HEK293 (cell line): Measurements from ENCODE around the gene DHRS7B.

Source experiments
- CTCF ChIA-PET: fragments of 350-600 bp; formaldehyde crosslinking; extraction: SDS; loops from one replicate; lab custom pipeline; 2021; ENCODE audit warnings: antibody characterized with exemption; lab: Yijun Ruan, JAX
- POLR2A ChIA-PET: fragments of 300-600 bp; formaldehyde crosslinking; extraction: SDS; loops from one replicate; lab custom pipeline; 2020; ENCODE audit warnings: antibody characterized with exemption, inconsistent platforms; lab: Yijun Ruan, JAX
- H3K27ac ChIP-seq: fragments of 200-500 bp; sonication (Bioruptor generic); 2 replicates; pipeline ENCODE4 v1.5.1; 2014; ENCODE audit warnings: low read depth, low read length, control low read depth, inconsistent platforms; ENCODE audit errors: extremely low read depth
- H3K36me3 ChIP-seq, 2 experiments: fragments of 200-500 bp in 1 of 2; sonication (Bioruptor generic) in 1 of 2; 1 replicate in 1 of 2; 2 replicates in 1 of 2; pipeline ENCODE4 v1.5.1; 2014 to 2017; ENCODE audit warnings: inconsistent platforms in 2 of 2, low read length in 2 of 2; ENCODE audit not compliant: control insufficient read depth in 2 of 2, insufficient read depth in 1 of 2
- H3K4me1 ChIP-seq: fragments of 200-500 bp; sonication (Bioruptor generic); 2 replicates; pipeline ENCODE4 v1.5.1; 2014; ENCODE audit warnings: mild to moderate bottlenecking, low read length, inconsistent platforms; ENCODE audit not compliant: control insufficient read depth, insufficient read depth
- H3K4me3 ChIP-seq: 2 replicates; pipeline ENCODE4 v1.5.1; 2011; ENCODE audit warnings: low read depth, mild to moderate bottlenecking, control low read depth, low read length, moderate library complexity
- H3K9me3 ChIP-seq: fragments of 200-500 bp; sonication (Bioruptor generic); 2 replicates; pipeline ENCODE4 v1.5.1; 2014; ENCODE audit warnings: low read depth, low read length, inconsistent platforms; ENCODE audit not compliant: control insufficient read depth, insufficient read depth
- FEZF1 ChIP-seq: fragments of 450-650 bp; formaldehyde crosslinking; IDR thresholded peaks from 2 replicates; pipeline ENCODE4 v1.5.1; 2016; ENCODE audit warnings: missing biosample characterization, missing genetic modification characterization
- OVOL3 ChIP-seq: fragments of 450-650 bp; formaldehyde crosslinking; IDR thresholded peaks from 2 replicates; pipeline ENCODE4 v1.5.1; 2016; ENCODE audit warnings: missing biosample characterization, missing genetic modification characterization
- SALL2 ChIP-seq: fragments of 450-650 bp; formaldehyde crosslinking; IDR thresholded peaks from 2 replicates; pipeline ENCODE4 v1.5.0; 2017; ENCODE audit warnings: missing biosample characterization, mild to moderate bottlenecking, missing genetic modification characterization, borderline replicate concordance
- SETDB1 ChIP-seq: IDR thresholded peaks from one replicate; pipeline ENCODE4 v1.6.1; 2017; ENCODE audit warnings: mild to moderate bottlenecking, low read length, moderate library complexity, mixed read lengths; ENCODE audit not compliant: insufficient read length
- TRIM28 ChIP-seq: IDR thresholded peaks from 2 replicates; pipeline ENCODE4 v1.6.1; 2011; ENCODE audit warnings: low read length, control low read depth, borderline replicate concordance
- ZNF10 ChIP-seq: fragments of 450-650 bp; formaldehyde crosslinking; IDR thresholded peaks from 2 replicates; pipeline ENCODE4 v1.5.1; 2017; ENCODE audit warnings: missing biosample characterization, missing genetic modification characterization
- ZNF169 ChIP-seq: fragments of 450-650 bp; formaldehyde crosslinking; IDR thresholded peaks from 2 replicates; pipeline ENCODE4 v1.5.1; 2016; ENCODE audit warnings: missing biosample characterization, missing genetic modification characterization
- ZNF2 ChIP-seq: fragments of 450-650 bp; formaldehyde crosslinking; IDR thresholded peaks from 2 replicates; pipeline ENCODE4 v1.5.1; 2016; ENCODE audit warnings: missing biosample characterization, missing genetic modification characterization
- ZNF23 ChIP-seq: fragments of 450-650 bp; formaldehyde crosslinking; IDR thresholded peaks from 2 replicates; pipeline ENCODE4 v1.5.1; 2016; ENCODE audit warnings: missing biosample characterization, missing genetic modification characterization, borderline replicate concordance
- ZNF24 ChIP-seq: fragments of 450-650 bp; formaldehyde crosslinking; IDR thresholded peaks from 2 replicates; pipeline ENCODE4 v1.5.1; 2016; ENCODE audit warnings: missing biosample characterization, missing genetic modification characterization
- ZNF37A ChIP-seq: fragments of 450-650 bp; IDR thresholded peaks from 2 replicates; pipeline ENCODE4 v1.5.1; 2018; ENCODE audit warnings: missing biosample characterization, missing genetic modification characterization
- ZNF404 ChIP-seq: fragments of 450-650 bp; formaldehyde crosslinking; IDR thresholded peaks from 2 replicates; pipeline ENCODE4 v1.5.1; 2017; ENCODE audit warnings: missing biosample characterization, missing genetic modification characterization
- ZNF416 ChIP-seq: fragments of 450-650 bp; formaldehyde crosslinking; IDR thresholded peaks from 2 replicates; pipeline ENCODE4 v1.5.1; 2016; ENCODE audit warnings: missing biosample characterization, missing genetic modification characterization
- ZNF426 ChIP-seq: fragments of 450-650 bp; formaldehyde crosslinking; IDR thresholded peaks from 2 replicates; pipeline ENCODE4 v1.5.1; 2017; ENCODE audit warnings: missing biosample characterization, missing genetic modification characterization, mild to moderate bottlenecking, inconsistent platforms, moderate library complexity
- ZNF529 ChIP-seq: fragments of 450-650 bp; formaldehyde crosslinking; IDR thresholded peaks from 2 replicates; pipeline ENCODE4 v1.5.1; 2017; ENCODE audit warnings: missing genetic modification characterization, missing biosample characterization; ENCODE audit not compliant: insufficient replicate concordance
- ZNF549 ChIP-seq: fragments of 450-650 bp; IDR thresholded peaks from 2 replicates; pipeline ENCODE4 v1.5.1; 2018; ENCODE audit warnings: missing biosample characterization, missing genetic modification characterization, mild to moderate bottlenecking, inconsistent platforms, moderate library complexity
- ZNF658 ChIP-seq: fragments of 450-650 bp; formaldehyde crosslinking; IDR thresholded peaks from 2 replicates; pipeline ENCODE4; 2016; ENCODE audit warnings: missing biosample characterization, missing genetic modification characterization
- ZNF747 ChIP-seq: fragments of 450-650 bp; formaldehyde crosslinking; IDR thresholded peaks from 2 replicates; pipeline ENCODE4 v1.5.1; 2016; ENCODE audit warnings: missing biosample characterization, missing genetic modification characterization
- ZNF830 ChIP-seq: fragments of 450-650 bp; IDR thresholded peaks from 2 replicates; pipeline ENCODE4 v1.5.0; 2018; ENCODE audit warnings: missing biosample characterization, missing genetic modification characterization, low read depth, mild to moderate bottlenecking, moderate library complexity
- TF ChIP-seq, protein P1 (sequence below): fragments of 450-650 bp; formaldehyde crosslinking; IDR thresholded peaks from 2 replicates; pipeline ENCODE4 v1.5.1; 2017; ENCODE audit warnings: missing biosample characterization, missing genetic modification characterization
- TF ChIP-seq, protein P2 (sequence below): fragments of 450-650 bp; formaldehyde crosslinking; IDR thresholded peaks from 2 replicates; pipeline ENCODE4 v1.5.1; 2017; ENCODE audit warnings: missing biosample characterization, missing genetic modification characterization
- TF ChIP-seq, protein P3 (sequence below): fragments of 450-650 bp; formaldehyde crosslinking; IDR thresholded peaks from 2 replicates; pipeline ENCODE4 v1.5.1; 2017; ENCODE audit warnings: missing biosample characterization, missing genetic modification characterization
- TF ChIP-seq, protein P4 (sequence below): fragments of 450-650 bp; formaldehyde crosslinking; optimal IDR thresholded peaks from 2 replicates; pipeline ENCODE3; 2016; ENCODE audit warnings: missing biosample characterization, mild to moderate bottlenecking, missing genetic modification characterization
- TF ChIP-seq, protein P5 (sequence below): fragments of 450-650 bp; IDR thresholded peaks from 2 replicates; pipeline ENCODE4 v1.5.1; 2018; ENCODE audit warnings: missing biosample characterization, mild to moderate bottlenecking, missing genetic modification characterization
- TF ChIP-seq, protein P6 (sequence below): fragments of 450-650 bp; formaldehyde crosslinking; IDR thresholded peaks from 2 replicates; pipeline ENCODE4 v1.5.1; 2016; ENCODE audit warnings: missing biosample characterization, missing genetic modification characterization, borderline replicate concordance

DHRS7B gene

DNA sequence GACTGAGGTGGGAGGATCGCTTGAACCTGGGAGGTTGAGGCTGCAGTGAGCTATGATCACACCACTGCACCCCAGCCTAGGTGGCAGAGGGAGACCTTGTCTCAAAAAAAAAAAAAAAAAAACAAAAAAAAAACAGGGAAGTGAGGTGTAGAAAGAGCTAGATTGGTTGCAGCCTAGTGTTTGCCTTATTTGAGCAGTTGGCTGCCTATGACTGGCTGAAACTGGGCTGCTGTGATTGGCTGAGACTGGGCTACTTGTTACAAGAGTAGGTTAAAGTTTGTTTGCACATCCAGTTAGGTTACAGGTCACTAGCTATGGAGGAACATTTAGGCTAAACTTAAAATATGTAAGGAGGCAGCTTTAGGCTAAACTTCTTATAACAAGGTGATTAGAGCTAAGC, 5.7 kb downstream of the DHRS7B start (continued):
- no peak for TF ChIP-seq TRIM28

DNA sequence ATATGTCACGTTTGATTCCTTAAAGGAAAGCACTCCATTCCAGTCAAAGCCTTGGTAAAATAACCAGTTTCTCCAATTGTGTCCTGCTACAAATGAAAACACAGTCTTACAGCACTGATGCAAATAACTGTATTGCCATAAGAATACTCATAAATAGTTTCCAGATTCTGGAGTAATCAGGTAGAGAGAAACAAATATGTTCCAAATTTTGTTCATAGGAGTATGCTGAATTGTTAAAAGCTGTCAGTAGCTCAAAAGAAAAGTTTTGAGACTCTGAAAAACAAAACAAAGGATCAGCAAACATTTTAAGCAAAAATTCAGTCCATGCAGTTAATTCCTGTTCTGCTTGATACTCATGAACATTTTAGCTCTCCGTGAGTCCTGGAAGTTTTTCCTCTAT, 7.8 kb downstream of the DHRS7B start:
- ChIA-PET CTCF (interaction anchor here (0.6 to 1.1 kb wide), 5 partner anchors 34 to 378 kb away, joined by 3 read pairs; no protein-coding TSS in a partner anchor), POLR2A (no interaction called here)
- Histone ChIP-seq H3K4me3 (no peak overlapping the region), H3K36me3 (no peaks in the 10 kb centered on the region; a peak in 1 of 3 replicates)
- TF ChIP-seq ZNF549 (tag by site-specific recombination) (0 out of 2 replicates have a peak, but pooled peaks have one; percentile 21), ZNF529 (peak; percentile 17), SETDB1 (peak; percentile 98)
- TF ChIP-seq, protein P1, sequence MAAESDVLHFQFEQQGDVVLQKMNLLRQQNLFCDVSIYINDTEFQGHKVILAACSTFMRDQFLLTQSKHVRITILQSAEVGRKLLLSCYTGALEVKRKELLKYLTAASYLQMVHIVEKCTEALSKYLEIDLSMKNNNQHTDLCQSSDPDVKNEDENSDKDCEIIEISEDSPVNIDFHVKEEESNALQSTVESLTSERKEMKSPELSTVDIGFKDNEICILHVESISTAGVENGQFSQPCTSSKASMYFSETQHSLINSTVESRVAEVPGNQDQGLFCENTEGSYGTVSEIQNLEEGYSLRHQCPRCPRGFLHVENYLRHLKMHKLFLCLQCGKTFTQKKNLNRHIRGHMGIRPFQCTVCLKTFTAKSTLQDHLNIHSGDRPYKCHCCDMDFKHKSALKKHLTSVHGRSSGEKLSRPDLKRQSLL (tag by site-specific recombination) = no peak
- TF ChIP-seq, all 188 proteins: peak for 3
- no peaks in the 10 kb centered on the region for H3K4me1 ChIP-seq
- H3K9me3 ChIP-seq = no peaks in the 10 kb centered on the region; the same call in 1 of the 2 replicates
- H3K27ac ChIP-seq = no peak overlapping the region

DNA sequence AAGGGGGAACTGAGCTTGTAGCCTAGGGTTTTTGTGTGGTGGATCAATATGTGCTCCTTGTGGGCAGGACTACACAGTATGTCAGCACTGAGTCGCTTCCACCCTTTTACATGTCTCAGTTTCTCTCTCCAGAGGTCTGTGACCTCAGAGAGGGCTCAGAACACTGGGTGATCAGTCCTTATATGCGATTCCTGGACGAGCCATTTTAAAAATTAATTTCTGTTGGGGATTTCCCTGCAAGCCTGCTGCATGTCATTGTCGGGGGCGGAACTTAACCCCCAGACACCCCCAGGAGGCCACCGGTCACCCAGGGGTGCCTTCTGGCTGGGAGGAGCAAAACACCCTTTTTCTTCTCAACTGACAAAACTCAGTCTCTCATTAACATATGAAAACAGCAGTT, 14.1 kb downstream of the DHRS7B start:
- H3K4me3 ChIP-seq = no peak overlapping the region
- no peak for TF ChIP-seq FEZF1
- TF ChIP-seq ZNF23 (tag by site-specific recombination) = no peak
- no peak for TF ChIP-seq ZNF416
- no peak for TF ChIP-seq ZNF37A (tag by site-specific recombination)
- no peak for TF ChIP-seq ZNF404 (tag by site-specific recombination)
- TF ChIP-seq, protein P2, sequence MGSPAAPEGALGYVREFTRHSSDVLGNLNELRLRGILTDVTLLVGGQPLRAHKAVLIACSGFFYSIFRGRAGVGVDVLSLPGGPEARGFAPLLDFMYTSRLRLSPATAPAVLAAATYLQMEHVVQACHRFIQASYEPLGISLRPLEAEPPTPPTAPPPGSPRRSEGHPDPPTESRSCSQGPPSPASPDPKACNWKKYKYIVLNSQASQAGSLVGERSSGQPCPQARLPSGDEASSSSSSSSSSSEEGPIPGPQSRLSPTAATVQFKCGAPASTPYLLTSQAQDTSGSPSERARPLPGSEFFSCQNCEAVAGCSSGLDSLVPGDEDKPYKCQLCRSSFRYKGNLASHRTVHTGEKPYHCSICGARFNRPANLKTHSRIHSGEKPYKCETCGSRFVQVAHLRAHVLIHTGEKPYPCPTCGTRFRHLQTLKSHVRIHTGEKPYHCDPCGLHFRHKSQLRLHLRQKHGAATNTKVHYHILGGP = no peak
- no peak for TF ChIP-seq ZNF10 (tag by site-specific recombination)
- TF ChIP-seq ZNF24 (tag by site-specific recombination) = no peak
- no peak for TF ChIP-seq ZNF2
- no peak for TF ChIP-seq OVOL3
- TF ChIP-seq, protein P3, sequence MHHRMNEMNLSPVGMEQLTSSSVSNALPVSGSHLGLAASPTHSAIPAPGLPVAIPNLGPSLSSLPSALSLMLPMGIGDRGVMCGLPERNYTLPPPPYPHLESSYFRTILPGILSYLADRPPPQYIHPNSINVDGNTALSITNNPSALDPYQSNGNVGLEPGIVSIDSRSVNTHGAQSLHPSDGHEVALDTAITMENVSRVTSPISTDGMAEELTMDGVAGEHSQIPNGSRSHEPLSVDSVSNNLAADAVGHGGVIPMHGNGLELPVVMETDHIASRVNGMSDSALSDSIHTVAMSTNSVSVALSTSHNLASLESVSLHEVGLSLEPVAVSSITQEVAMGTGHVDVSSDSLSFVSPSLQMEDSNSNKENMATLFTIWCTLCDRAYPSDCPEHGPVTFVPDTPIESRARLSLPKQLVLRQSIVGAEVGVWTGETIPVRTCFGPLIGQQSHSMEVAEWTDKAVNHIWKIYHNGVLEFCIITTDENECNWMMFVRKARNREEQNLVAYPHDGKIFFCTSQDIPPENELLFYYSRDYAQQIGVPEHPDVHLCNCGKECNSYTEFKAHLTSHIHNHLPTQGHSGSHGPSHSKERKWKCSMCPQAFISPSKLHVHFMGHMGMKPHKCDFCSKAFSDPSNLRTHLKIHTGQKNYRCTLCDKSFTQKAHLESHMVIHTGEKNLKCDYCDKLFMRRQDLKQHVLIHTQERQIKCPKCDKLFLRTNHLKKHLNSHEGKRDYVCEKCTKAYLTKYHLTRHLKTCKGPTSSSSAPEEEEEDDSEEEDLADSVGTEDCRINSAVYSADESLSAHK (tag by site-specific recombination) = no peak
- no peak for TF ChIP-seq SALL2 (tag by site-specific recombination)
- TF ChIP-seq, protein P4, sequence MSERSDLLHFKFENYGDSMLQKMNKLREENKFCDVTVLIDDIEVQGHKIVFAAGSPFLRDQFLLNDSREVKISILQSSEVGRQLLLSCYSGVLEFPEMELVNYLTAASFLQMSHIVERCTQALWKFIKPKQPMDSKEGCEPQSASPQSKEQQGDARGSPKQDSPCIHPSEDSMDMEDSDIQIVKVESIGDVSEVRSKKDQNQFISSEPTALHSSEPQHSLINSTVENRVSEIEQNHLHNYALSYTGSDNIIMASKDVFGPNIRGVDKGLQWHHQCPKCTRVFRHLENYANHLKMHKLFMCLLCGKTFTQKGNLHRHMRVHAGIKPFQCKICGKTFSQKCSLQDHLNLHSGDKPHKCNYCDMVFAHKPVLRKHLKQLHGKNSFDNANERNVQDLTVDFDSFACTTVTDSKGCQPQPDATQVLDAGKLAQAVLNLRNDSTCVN (tag by site-specific recombination) = no peak
- no peak for TF ChIP-seq ZNF426 (tag by site-specific recombination)
- no peak for TF ChIP-seq ZNF658 (tag by site-specific recombination)
- TF ChIP-seq, protein P5, sequence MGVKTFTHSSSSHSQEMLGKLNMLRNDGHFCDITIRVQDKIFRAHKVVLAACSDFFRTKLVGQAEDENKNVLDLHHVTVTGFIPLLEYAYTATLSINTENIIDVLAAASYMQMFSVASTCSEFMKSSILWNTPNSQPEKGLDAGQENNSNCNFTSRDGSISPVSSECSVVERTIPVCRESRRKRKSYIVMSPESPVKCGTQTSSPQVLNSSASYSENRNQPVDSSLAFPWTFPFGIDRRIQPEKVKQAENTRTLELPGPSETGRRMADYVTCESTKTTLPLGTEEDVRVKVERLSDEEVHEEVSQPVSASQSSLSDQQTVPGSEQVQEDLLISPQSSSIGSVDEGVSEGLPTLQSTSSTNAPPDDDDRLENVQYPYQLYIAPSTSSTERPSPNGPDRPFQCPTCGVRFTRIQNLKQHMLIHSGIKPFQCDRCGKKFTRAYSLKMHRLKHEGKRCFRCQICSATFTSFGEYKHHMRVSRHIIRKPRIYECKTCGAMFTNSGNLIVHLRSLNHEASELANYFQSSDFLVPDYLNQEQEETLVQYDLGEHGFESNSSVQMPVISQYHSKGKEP (tag by site-specific recombination) = no peak
- TF ChIP-seq, protein P6, sequence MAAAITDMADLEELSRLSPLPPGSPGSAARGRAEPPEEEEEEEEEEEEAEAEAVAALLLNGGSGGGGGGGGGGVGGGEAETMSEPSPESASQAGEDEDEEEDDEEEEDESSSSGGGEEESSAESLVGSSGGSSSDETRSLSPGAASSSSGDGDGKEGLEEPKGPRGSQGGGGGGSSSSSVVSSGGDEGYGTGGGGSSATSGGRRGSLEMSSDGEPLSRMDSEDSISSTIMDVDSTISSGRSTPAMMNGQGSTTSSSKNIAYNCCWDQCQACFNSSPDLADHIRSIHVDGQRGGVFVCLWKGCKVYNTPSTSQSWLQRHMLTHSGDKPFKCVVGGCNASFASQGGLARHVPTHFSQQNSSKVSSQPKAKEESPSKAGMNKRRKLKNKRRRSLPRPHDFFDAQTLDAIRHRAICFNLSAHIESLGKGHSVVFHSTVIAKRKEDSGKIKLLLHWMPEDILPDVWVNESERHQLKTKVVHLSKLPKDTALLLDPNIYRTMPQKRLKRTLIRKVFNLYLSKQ (tag by site-specific recombination) = no peak
- TF ChIP-seq ZNF747 (tag by site-specific recombination) = no peak
- TF ChIP-seq ZNF830 (tag by site-specific recombination) = no peak
- TF ChIP-seq ZNF169 (tag by site-specific recombination) = no peak
- no peak overlapping the region for H3K27ac ChIP-seq
- POLR2A ChIA-PET = interaction anchor here (0.5 kb wide), 1 partner anchor 22 kb away, joined by 3 read pairs; no protein-coding TSS in a partner anchor
- CTCF ChIA-PET = interaction anchor here (0.6 kb wide), 1 partner anchor 20 kb away, joined by 4 read pairs; no protein-coding TSS in a partner anchor
- peaks cover 4 to 9% of the 10 kb centered on the region in 2 experiments; a peak in 2 of 3 replicates for H3K36me3 ChIP-seq
- no peaks in the 10 kb centered on the region for H3K4me1 ChIP-seq
- no peaks in the 10 kb centered on the region; the same call in 1 of the 2 replicates for H3K9me3 ChIP-seq
